A673 (cell line): ENCODE data around the gene TMEFF2. TPM values are rescaled to one million over a fixed set of nuclear protein-coding genes. Genes with fewer than 3 reads are reported as not detected.

Source experiments
- BruUV-seq: library from RNA; stranded (reverse); fragments of 400-500 nt; replicated peaks from 2 replicates; lab custom pipeline; 2021; lab: Mats Ljungman, UMichigan
- CTCF ChIA-PET: fragments of 300-600 bp; sonication (Branson Sonifier 250); formaldehyde crosslinking; loops from one replicate; lab custom pipeline; 2022; ENCODE audit warnings: antibody characterized with exemption; lab: Charles Lee
- POLR2A ChIA-PET: fragments of 300-600 bp; sonication (Branson Sonifier 250); formaldehyde crosslinking; loops from one replicate; lab custom pipeline; 2022; ENCODE audit warnings: antibody characterized with exemption; ENCODE audit not compliant: low non-redundant PET; lab: Charles Lee
- DNase-seq: peaks from one replicate; pipeline ENCODE4 v3.0.0-alpha.2; 2015; ENCODE audit warnings: low spot score
- H3K27ac ChIP-seq: fragments of 200-600 bp; sonication (generic); 2 replicates; pipeline ENCODE4 v1.5.1; 2016; ENCODE audit warnings: mixed run types, low read depth, mild to moderate bottlenecking, mixed read lengths, antibody characterized with exemption, low read length; ENCODE audit not compliant: poor library complexity, severe bottlenecking
- H3K27me3 ChIP-seq: fragments of 200-600 bp; sonication (generic); replicated peaks from 2 replicates; pipeline ENCODE4 v1.6.1; 2017; ENCODE audit warnings: mixed run types, low read depth, mild to moderate bottlenecking, mixed read lengths, antibody characterized with exemption, low read length; ENCODE audit not compliant: insufficient read depth, poor library complexity
- H3K36me3 ChIP-seq: fragments of 200-600 bp; sonication (generic); 2 replicates; pipeline ENCODE4 v1.6.1; 2016; ENCODE audit warnings: mixed run types, mild to moderate bottlenecking, mixed read lengths, antibody characterized with exemption, low read length; ENCODE audit not compliant: insufficient read depth, poor library complexity, severe bottlenecking
- H3K4me1 ChIP-seq: fragments of 200-600 bp; sonication (generic); 2 replicates; pipeline ENCODE4 v1.6.1; 2017; ENCODE audit warnings: mixed run types, mild to moderate bottlenecking, mixed read lengths, antibody characterized with exemption, low read length; ENCODE audit not compliant: insufficient read depth, poor library complexity, severe bottlenecking
- H3K4me3 ChIP-seq: fragments of 200-600 bp; sonication (generic); 2 replicates; pipeline ENCODE4 v1.5.1; 2016; ENCODE audit warnings: low read depth, mixed run types, mild to moderate bottlenecking, mixed read lengths, low read length; ENCODE audit not compliant: poor library complexity, severe bottlenecking
- H3K9me3 ChIP-seq: fragments of 200-600 bp; sonication (generic); 2 replicates; pipeline ENCODE4 v1.6.1; 2016; ENCODE audit warnings: mixed run types, low read depth, mild to moderate bottlenecking, mixed read lengths, antibody characterized with exemption, low read length; ENCODE audit not compliant: poor library complexity, severe bottlenecking
- CTCF ChIP-seq: fragments of 300-800, 200-600 bp; sonication (generic); conservative IDR thresholded peaks from 2 replicates; pipeline ENCODE4 v1.5.1; 2017; ENCODE audit warnings: low read depth, mild to moderate bottlenecking, antibody characterized with exemption, low read length, moderate library complexity, mixed read lengths
- EZH2 ChIP-seq: fragments of 200-600 bp; sonication (generic); IDR thresholded peaks from 2 replicates; pipeline ENCODE4 v1.6.1; 2017; ENCODE audit warnings: borderline replicate concordance, low read depth, mild to moderate bottlenecking, mixed read lengths, antibody characterized with exemption, low read length; ENCODE audit not compliant: poor library complexity, severe bottlenecking
- intact Hi-C: fragments of 100-400 bp; cut with micrococcal nuclease; formaldehyde crosslinking; loops from one replicate; pipeline ENCODE4 v1.10.0; 2022; ENCODE audit not compliant: unreplicated experiment
- total RNA-seq: library from RNA; stranded (reverse); gene quantifications from 2 replicates; pipeline ENCODE4 v1.2.3, GENCODE V29; 2021

TMEFF2 gene
- total RNA-seq, 1 experiment from 2014 or later, result 7.0 TPM

- ChIA-PET POLR2A (no interaction called here), CTCF (interaction anchor here (1.0 kb wide), 1 partner anchor 224 kb away, joined by 4 read pairs; no protein-coding TSS in a partner anchor)
- H3K4me1 ChIP-seq, result peaks cover 28% of the 10 kb centered on the region
- intact Hi-C loops, result no loop called here
- H3K27me3 ChIP-seq, result no peaks in the 10 kb centered on the region
- peak; percentile 95 for DNase-seq
- BruUV-seq, result no TSS peak
- no peaks in the 10 kb centered on the region for H3K9me3 ChIP-seq
- H3K27ac ChIP-seq, result peak overlapping the region; percentile 65
- H3K4me3 ChIP-seq, result no peak overlapping the region
- TF ChIP-seq EZH2 (no peak), CTCF (no peak)
- H3K36me3 ChIP-seq, result no peaks in the 10 kb centered on the region
Measured at GRCh38 chr2:191938779-191939178, 256.0 kb downstream of the TMEFF2 start.

GRCh38 chr2:191936882-191937405, 257.8 kb downstream of the TMEFF2 start:
- no peak overlapping the region for H3K27ac ChIP-seq
- H3K4me1 ChIP-seq, result peaks cover 27% of the 10 kb centered on the region
- H3K9me3 ChIP-seq, result no peaks in the 10 kb centered on the region
- ChIA-PET POLR2A (no interaction called here), CTCF (no interaction called here)
- no peaks in the 10 kb centered on the region for H3K36me3 ChIP-seq
- DNase-seq, result no peak
- TF ChIP-seq CTCF, result no peak
- no peak for TF ChIP-seq EZH2
- H3K27me3 ChIP-seq, result no peaks in the 10 kb centered on the region
- intact Hi-C loops, result no loop called here
- no TSS peak for BruUV-seq
- no peak overlapping the region for H3K4me3 ChIP-seq

- DNase-seq, result peak; percentile 22
- intact Hi-C loops, result no loop called here
- BruUV-seq, result no TSS peak
- no peak for TF ChIP-seq CTCF
- TF ChIP-seq EZH2, result no peak
- Histone ChIP-seq H3K4me1 (peaks cover 22% of the 10 kb centered on the region), H3K27ac (no peak overlapping the region), H3K27me3 (no peaks in the 10 kb centered on the region), H3K4me3 (no peak overlapping the region), H3K36me3 (no peaks in the 10 kb centered on the region), H3K9me3 (no peaks in the 10 kb centered on the region)
- ChIA-PET CTCF (no interaction called here), POLR2A (no interaction called here)
Measured at GRCh38 chr2:191935247-191935646, 259.5 kb downstream of the TMEFF2 start.
